ENCODE measurements around the gene FILIP1. TPM values are rescaled to one million over a fixed set of nuclear protein-coding genes. Genes with fewer than 3 reads are reported as not detected.

Gene FILIP1
- total RNA-seq, 1 donor from 2014 or later, result 0.69 TPM

DNA sequence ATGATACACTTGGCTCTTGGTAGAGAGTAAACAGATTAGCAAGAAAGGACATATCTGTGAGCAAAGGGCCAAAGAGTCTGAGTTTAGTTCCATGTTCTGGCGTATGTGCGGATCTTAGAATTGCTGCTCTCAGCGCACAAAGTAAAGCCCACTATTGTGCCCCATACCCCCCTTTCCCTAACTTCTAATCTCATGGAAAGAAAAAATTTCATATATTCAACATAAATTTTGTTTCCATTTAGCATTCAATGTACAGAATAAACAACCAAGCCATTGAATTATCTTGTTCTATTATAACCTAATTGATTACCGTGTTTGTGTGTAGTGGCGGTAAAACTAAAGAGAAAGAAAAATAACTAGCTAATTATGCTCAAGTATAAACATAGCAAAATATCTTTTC lies 30.5 kb downstream of the FILIP1 start:
- TF ChIP-seq, protein P1, sequence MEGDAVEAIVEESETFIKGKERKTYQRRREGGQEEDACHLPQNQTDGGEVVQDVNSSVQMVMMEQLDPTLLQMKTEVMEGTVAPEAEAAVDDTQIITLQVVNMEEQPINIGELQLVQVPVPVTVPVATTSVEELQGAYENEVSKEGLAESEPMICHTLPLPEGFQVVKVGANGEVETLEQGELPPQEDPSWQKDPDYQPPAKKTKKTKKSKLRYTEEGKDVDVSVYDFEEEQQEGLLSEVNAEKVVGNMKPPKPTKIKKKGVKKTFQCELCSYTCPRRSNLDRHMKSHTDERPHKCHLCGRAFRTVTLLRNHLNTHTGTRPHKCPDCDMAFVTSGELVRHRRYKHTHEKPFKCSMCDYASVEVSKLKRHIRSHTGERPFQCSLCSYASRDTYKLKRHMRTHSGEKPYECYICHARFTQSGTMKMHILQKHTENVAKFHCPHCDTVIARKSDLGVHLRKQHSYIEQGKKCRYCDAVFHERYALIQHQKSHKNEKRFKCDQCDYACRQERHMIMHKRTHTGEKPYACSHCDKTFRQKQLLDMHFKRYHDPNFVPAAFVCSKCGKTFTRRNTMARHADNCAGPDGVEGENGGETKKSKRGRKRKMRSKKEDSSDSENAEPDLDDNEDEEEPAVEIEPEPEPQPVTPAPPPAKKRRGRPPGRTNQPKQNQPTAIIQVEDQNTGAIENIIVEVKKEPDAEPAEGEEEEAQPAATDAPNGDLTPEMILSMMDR (IDR thresholded peaks at IDR 0.05; ENCODE audit: partially characterized antibody, unreplicated experiment), result no peak
- Mint-ChIP-seq H3K9me3 (ENCODE audit: unreplicated experiment) (no peaks in the 10 kb centered on the region), H3K27ac (ENCODE audit: unreplicated experiment) (no peak overlapping the region), H3K27me3 (ENCODE audit: unreplicated experiment) (peaks cover 1% of the 10 kb centered on the region), H3K36me3 (ENCODE audit: unreplicated experiment) (no peaks in the 10 kb centered on the region), H3K4me3 (ENCODE audit: unreplicated experiment) (no peak overlapping the region), H3K4me1 (ENCODE audit: low read depth, unreplicated experiment) (peaks cover 6% of the 10 kb centered on the region)
- no peak for DNase-seq

DNA sequence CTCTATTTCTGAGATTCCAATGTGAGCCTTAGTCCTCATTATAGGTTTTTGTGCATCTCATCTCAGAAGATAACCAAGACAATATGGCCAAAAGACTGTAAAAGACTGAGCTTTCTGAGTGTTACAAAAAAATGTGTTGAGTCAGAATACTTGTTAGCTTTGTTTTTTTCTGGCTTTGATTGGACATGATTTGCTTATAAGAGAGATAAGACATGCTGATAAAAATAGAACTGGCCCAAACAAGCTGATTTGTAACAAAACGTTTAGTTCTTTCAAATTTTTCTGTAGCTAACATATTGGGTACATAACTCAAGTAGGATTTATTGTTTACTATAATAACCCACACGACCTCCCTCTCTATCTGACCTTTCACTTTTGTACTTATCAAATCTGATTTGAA lies 32.9 kb downstream of the FILIP1 start:
- DNase-seq, result no peak
- Mint-ChIP-seq H3K27ac (ENCODE audit: unreplicated experiment) (no peak overlapping the region), H3K9me3 (ENCODE audit: unreplicated experiment) (no peaks in the 10 kb centered on the region), H3K27me3 (ENCODE audit: unreplicated experiment) (no peaks in the 10 kb centered on the region), H3K4me3 (ENCODE audit: unreplicated experiment) (no peak overlapping the region), H3K4me1 (ENCODE audit: low read depth, unreplicated experiment) (no peaks in the 10 kb centered on the region), H3K36me3 (ENCODE audit: unreplicated experiment) (no peaks in the 10 kb centered on the region)
- TF ChIP-seq, protein P1 (IDR thresholded peaks at IDR 0.05; ENCODE audit: partially characterized antibody, unreplicated experiment), result no peak

DNA sequence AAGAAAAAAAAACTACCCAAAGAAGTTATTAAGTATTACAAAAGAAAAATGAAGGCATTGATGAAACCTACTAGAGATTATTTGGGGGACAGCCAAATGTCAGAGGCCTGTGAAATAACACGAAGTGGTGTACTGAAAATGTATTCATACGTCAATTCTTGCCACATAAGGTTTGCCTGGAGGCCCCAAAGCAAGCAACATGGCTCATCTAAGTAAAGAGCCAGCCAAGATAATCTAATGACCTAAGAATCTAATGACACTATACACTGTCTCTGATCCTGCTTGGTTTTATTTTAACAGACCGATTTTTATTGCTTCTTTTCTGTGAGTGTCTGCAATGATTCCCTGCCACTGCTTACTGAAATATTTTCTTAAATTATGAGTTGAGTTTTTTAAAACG lies 34.7 kb downstream of the FILIP1 start:
- Mint-ChIP-seq H3K36me3 (ENCODE audit: unreplicated experiment) (no peaks in the 10 kb centered on the region), H3K27me3 (ENCODE audit: unreplicated experiment) (no peaks in the 10 kb centered on the region), H3K9me3 (ENCODE audit: unreplicated experiment) (no peaks in the 10 kb centered on the region), H3K4me3 (ENCODE audit: unreplicated experiment) (no peak overlapping the region), H3K4me1 (ENCODE audit: low read depth, unreplicated experiment) (no peaks in the 10 kb centered on the region), H3K27ac (ENCODE audit: unreplicated experiment) (no peak overlapping the region)
- TF ChIP-seq, protein P1 (IDR thresholded peaks at IDR 0.05; ENCODE audit: partially characterized antibody, unreplicated experiment), result no peak
- no peak for DNase-seq

DNA sequence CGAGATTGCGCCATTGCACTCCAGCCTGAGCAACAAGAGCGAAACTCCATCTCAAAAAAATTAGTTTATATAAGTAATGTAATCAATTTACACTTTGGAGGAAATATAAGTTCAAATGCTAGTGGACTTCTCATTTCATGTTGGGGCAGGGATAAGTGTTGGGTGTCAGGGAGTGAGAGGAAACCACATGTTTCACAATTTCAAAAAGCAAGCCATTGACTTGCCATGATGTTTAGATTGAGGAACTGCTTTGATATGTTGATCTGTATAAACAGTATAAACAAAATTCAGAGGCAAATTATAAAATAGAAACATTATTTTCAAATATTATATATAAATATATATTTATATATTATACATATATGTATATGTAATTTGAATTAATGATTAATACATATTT lies 42.7 kb downstream of the FILIP1 start:
- no peak for DNase-seq
- Mint-ChIP-seq H3K4me3 (ENCODE audit: unreplicated experiment) (no peak overlapping the region), H3K27me3 (ENCODE audit: unreplicated experiment) (no peaks in the 10 kb centered on the region), H3K36me3 (ENCODE audit: unreplicated experiment) (no peaks in the 10 kb centered on the region), H3K4me1 (ENCODE audit: low read depth, unreplicated experiment) (no peaks in the 10 kb centered on the region), H3K27ac (ENCODE audit: unreplicated experiment) (no peak overlapping the region), H3K9me3 (ENCODE audit: unreplicated experiment) (no peaks in the 10 kb centered on the region)
- TF ChIP-seq, protein P1 (IDR thresholded peaks at IDR 0.05; ENCODE audit: partially characterized antibody, unreplicated experiment), result no peak

DNA sequence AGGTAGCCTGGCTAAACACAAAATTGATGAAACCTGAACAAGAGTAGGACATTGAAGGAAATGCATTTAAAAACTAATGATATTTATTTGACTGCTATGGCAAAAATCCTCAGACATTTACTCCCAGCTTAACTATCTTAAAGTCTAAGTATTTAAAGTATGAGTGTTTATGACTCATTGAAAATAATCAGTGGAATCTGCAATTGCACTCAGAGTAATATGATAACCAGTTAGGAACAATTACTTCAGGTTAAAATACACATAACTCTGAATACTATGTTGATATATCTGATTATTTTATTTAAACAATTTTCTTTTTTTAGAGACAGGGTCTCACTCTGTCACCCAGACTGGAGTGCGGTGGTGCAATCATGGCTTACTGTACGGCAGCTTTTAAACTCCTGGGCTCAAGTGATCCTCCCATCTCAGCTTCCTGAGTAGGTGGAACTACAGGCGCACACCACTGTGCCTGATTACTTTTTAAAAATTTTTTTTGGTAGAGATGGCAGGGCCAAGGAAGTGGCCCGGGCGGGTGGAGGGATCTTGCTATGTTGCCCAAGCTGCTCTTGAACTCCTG lies 43.9 kb downstream of the FILIP1 start:
- Mint-ChIP-seq H3K4me1 (ENCODE audit: low read depth, unreplicated experiment) (no peaks in the 10 kb centered on the region), H3K4me3 (ENCODE audit: unreplicated experiment) (no peak overlapping the region), H3K27ac (ENCODE audit: unreplicated experiment) (no peak overlapping the region), H3K27me3 (ENCODE audit: unreplicated experiment) (no peaks in the 10 kb centered on the region), H3K36me3 (ENCODE audit: unreplicated experiment) (no peaks in the 10 kb centered on the region), H3K9me3 (ENCODE audit: unreplicated experiment) (no peaks in the 10 kb centered on the region)
- TF ChIP-seq, protein P1 (IDR thresholded peaks at IDR 0.05; ENCODE audit: partially characterized antibody, unreplicated experiment), result no peak
- no peak for DNase-seq

Data from glutamatergic neuron (in vitro differentiated cells).